GM18511 (cell line): ENCODE data around the gene LRRC47.

Experiments
- ATAC-seq: cut with Tn5 transposase; IDR thresholded peaks from one replicate; pipeline ENCODE4 v1.9.1; 2021; ENCODE audit warnings: mild to moderate bottlenecking, moderate library complexity; ENCODE audit not compliant: unreplicated experiment

The LRRC47 gene

GRCh38 chr1:3787349-3787715 is 9.0 kb downstream of the LRRC47 start:
- ATAC-seq = no peak

GRCh38 chr1:3786468-3787348 is 9.6 kb downstream of the LRRC47 start:
- ATAC-seq = no peak

- ATAC-seq = no peak
Measured at GRCh38 chr1:3785456-3786157, 10.7 kb downstream of the LRRC47 start.

- ATAC-seq = no peak
Measured at GRCh38 chr1:3785045-3785444, 11.3 kb downstream of the LRRC47 start.

DNA sequence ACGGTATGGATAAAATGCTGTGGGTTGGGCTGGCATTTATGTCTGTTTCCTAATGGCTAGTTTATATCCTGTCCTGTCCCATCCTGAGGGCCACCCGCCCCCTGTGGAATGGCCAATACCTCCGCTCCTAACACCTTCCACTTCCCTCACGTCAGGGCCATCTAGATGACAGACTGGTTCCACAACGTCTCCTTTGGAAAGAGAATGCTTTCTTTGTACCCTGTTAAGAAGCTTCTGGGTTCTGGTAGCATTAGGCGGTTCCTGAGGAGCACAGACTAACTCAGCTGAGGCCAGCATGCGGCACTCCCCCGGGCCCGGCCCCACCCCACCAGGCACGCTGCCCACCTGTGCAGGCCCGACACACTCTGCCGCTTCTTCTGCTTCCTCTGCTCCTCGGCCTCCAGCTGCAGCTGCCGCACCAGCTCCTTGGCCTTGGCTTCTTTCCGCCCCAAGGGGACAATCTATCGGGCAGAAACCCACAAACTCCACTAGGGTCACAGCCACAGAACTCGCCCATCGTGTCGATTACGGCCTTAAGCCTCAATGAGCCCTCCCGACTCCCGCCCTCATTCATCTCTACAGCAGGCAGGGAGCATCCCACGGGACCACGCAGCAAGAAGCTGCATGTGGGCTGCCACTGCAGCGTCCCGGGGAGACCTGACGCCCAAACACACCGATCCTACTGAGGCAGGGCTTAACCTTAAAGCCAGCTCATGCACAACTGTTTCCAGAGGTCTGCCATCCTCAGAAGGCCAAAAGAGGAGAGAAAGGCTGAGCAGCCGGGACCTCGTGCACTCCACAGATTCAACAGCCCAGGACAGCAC is 12.4 kb downstream of the LRRC47 start:
- ATAC-seq = no peak

DNA sequence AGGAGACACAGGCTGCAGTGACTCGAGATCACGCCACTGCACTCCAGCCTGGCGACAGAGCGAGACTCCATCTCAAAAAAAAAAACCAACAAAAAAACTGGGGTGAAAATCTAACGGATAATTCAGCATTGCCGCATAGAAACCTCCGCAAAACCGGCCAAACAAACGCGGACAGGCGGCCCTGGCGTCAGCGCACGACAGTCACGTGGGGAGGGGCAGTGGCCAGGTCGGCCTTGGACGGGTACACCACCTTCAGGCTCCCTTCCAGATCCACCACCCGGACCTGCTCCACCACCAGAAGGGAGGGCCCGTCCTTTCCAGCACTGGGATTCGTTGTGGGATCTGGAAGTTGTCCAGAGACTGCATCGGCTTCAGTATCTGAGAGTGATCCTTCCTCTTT is 15.4 kb downstream of the LRRC47 start:
- ATAC-seq = no peak

GRCh38 chr1:3779912-3780416 is 16.3 kb downstream of the LRRC47 start:
- no peak for ATAC-seq

GRCh38 chr1:3779265-3779911 is 16.9 kb downstream of the LRRC47 start:
- no peak for ATAC-seq

DNA sequence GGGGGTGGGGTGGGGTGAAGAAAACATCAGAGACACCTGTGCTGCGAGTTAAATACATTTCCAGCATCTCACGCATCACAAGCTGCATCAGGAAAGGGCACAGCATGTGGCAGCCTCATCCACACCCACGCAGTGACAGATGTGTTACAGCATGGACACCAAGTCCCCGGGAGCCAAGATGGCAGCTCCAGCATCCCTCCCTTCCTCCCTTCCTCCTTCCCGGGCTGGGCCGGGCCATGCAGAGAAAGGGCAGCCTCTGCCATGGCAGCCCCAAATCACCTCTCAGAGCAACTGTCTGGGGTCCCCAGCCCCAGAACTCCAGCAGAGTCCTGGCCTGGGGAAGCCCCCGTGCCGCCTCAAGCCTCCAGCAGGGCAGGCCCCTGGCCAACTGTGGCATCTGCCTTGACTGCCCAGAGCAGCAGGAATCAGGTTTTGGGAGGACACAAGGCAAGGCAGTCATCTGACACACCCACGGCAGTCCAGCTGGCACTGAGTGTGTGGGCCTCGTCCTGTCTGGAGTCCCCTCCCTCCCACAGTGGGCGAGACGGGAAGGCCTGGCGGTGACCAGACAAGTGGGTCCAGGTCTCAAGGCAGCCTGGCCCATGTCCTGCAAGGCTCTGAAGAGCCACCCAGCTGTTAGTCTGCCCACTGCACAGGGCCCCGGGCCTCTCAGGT is 17.6 kb downstream of the LRRC47 start:
- no peak for ATAC-seq

DNA sequence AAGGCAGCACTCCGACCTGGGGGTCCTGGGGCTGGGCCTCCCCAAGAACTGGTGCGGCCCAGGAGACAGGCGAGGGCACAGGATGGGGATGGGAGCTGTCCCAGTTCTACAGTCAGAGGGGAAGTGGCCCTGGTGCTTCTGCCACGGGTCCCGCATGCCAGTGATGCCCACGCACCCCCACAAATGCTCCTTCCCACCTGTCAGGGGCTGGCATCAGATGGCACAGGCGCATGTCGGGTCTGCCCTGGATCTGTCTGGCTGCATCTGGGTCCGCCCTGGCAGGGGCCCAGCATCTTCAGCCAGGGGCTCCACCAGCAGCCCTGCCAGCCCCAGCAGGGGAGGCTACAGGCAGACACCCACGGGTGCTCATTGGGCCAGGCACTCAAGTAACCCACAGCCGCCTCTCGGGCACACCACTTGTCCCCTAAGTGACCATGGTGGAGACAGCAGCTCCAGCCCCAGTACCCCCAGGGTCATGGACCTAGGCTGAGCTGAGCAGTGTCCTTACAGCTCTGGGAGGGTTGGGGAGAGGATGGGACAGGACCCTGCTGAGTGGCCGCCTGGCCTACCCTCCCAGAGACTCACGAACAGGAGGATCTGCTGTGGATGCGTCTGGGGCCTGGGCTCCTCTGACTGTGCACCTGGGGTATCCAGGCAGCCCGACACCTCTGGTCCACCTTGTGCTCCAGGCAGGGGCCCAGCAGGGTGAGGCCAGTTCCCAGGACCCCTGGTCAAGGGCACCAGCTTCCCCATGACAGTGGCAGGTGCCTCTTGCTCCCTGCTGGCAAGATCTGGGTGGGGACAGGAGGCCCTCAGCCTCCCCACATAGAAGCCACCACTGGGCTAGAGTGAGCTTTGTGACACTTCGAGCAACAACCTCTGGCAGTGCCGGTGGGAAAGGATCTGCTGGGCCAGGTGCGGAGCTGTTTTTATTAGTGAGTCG is 18.4 kb downstream of the LRRC47 start:
- ATAC-seq = no peak

GRCh38 chr1:3777078-3777547 is 19.2 kb downstream of the LRRC47 start:
- ATAC-seq = no peak

GRCh38 chr1:3776231-3776961 is 19.9 kb downstream of the LRRC47 start:
- no peak for ATAC-seq

GRCh38 chr1:3775490-3776230 is 20.6 kb downstream of the LRRC47 start:
- no peak for ATAC-seq

DNA sequence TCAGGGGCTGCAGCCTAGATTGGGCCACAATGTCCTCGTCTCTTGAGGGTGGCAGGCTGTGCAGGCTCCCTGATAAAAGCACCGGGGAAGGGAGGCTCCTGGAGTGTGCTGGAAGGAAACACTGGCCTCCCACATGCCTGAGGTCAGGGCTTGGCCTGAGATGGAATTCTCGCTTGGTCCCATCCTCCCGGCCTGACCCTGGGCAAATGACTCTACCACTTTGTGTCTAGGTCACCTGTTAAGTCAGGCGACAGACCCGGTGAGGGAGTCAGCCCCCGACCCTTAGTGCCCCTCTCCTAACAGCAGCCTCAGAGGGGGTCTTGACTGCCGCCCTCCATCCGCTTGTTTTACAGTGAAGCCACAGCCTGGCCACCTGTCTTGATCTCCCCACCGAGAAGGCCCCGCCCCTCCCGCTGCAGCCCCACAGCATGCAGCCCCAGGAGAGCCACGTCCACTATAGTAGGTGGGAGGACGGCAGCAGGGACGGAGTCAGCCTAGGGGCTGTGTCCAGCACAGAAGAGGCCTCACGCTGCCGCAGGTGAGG is 21.3 kb downstream of the LRRC47 start:
- no peak for ATAC-seq

- ATAC-seq = no peak
Measured at GRCh38 chr1:3774276-3774945, 21.9 kb downstream of the LRRC47 start.

DNA sequence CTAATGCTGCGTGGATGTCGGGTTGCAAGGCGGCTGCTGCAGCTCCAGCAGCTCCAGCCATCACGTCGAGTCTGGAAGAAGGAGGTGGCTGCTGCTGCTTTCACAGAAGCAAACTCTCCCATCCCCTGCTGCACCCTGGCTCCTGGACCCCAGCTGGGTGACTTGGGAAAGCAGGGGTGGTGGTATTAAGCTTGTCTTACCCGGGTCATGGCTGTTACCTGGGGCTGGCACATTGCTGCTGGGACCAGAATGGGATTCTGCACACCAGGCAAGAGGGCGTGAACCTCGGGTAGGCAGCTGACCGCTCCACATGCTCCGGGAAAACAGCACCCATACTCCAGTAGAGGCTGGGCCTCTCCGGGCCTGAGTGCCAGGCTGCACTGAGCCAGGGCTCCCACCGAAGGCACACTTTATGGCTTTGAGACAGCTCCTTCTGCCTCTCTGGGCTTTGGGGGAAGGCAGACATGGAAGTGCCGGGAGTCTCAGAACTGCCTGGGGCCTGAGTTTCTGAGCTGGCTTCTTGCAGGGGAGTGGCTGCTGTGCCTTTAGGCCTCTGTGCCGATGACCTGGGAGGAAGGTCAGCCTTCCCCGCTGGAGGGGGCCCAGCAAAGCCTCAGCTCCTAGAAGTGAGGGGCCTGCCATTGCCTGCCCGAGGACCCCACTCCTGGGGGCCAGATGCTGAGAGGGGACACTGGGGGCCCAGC is 22.6 kb downstream of the LRRC47 start:
- no peak for ATAC-seq
